Measurements from ENCODE around the gene NECTIN4. TPM values are rescaled to one million over a fixed set of nuclear protein-coding genes. Genes with fewer than 3 reads are reported as not detected.

Gene NECTIN4
- total and polyA plus RNA-seq, 2 of the 13 experiments (the other 11 are each of a cell fraction or from before 2014, with no cell fraction given) = 5.9 to 12.4 TPM

- TF ChIP-seq ZNF3 (CRISPR knock-in tag; IDR thresholded peaks at IDR 0.05) (no peak), ZNF234 (CRISPR knock-in tag; conservative IDR thresholded peaks at IDR 0.05) (no peak), KLF13 (CRISPR knock-in tag; IDR thresholded peaks at IDR 0.05) (no peak), RERE (CRISPR knock-in tag; IDR thresholded peaks at IDR 0.05; ENCODE audit: low read depth) (no peak), CREB3 (CRISPR knock-in tag; IDR thresholded peaks at IDR 0.05) (no peak), ZBTB34 (CRISPR knock-in tag; IDR thresholded peaks at IDR 0.05) (no peak), AGO1 (IDR thresholded peaks at IDR 0.05; ENCODE audit: low read depth, low read length, poor library complexity, severe bottlenecking) (peak; percentile 60), NBN (conservative IDR thresholded peaks at IDR 0.05) (no peak), ZNF773 (CRISPR knock-in tag; IDR thresholded peaks at IDR 0.05; ENCODE audit: borderline replicate concordance) (no peak), ZBTB8A (CRISPR knock-in tag; IDR thresholded peaks at IDR 0.05; ENCODE audit: borderline replicate concordance, low read depth) (no peak), JDP2 (CRISPR knock-in tag; IDR thresholded peaks at IDR 0.05; ENCODE audit: borderline replicate concordance) (no peak), ZNF713 (CRISPR knock-in tag; IDR thresholded peaks at IDR 0.05) (0 out of 2 replicates have a peak, but pooled peaks have one; percentile 39), USF2 (IDR thresholded peaks at IDR 0.05; ENCODE audit: low read depth, low read length) (no peak), USF2 (CRISPR knock-in tag; IDR thresholded peaks at IDR 0.05; ENCODE audit: borderline replicate concordance) (no peak), FOXM1 (CRISPR knock-in tag; IDR thresholded peaks at IDR 0.05) (no peak), PCBP1 (IDR thresholded peaks at IDR 0.05; ENCODE audit: borderline replicate concordance, low read depth, low read length) (no peak)
- TF ChIP-seq, protein P1, sequence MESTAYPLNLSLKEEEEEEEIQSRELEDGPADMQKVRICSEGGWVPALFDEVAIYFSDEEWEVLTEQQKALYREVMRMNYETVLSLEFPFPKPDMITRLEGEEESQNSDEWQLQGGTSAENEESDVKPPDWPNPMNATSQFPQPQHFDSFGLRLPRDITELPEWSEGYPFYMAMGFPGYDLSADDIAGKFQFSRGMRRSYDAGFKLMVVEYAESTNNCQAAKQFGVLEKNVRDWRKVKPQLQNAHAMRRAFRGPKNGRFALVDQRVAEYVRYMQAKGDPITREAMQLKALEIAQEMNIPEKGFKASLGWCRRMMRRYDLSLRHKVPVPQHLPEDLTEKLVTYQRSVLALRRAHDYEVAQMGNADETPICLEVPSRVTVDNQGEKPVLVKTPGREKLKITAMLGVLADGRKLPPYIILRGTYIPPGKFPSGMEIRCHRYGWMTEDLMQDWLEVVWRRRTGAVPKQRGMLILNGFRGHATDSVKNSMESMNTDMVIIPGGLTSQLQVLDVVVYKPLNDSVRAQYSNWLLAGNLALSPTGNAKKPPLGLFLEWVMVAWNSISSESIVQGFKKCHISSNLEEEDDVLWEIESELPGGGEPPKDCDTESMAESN (CRISPR knock-in tag; conservative IDR thresholded peaks at IDR 0.05) = peak; percentile 59; the same call in 1 of the 2 replicates
These were observed 43.3 kb upstream of the NECTIN4 start, which contains the start of gene DEDD (continued) for GRCh38 chr1:161132410-161133219.

Data from HepG2 (cell line).